NT2/D1 (cell line): ENCODE data around the gene KRT81.

Source experiments
- DNase-seq: peaks from one replicate; pipeline ENCODE4 v3.0.0-alpha.2; 2011; ENCODE audit warnings: low read depth, low spot score
- H3K27me3 ChIP-seq: 2 replicates; pipeline ENCODE4 v1.6.0; 2011; ENCODE audit warnings: mild to moderate bottlenecking; ENCODE audit not compliant: insufficient read length, insufficient read depth
- H3K36me3 ChIP-seq: 2 replicates; pipeline ENCODE4 v1.6.1; 2011; ENCODE audit warnings: mild to moderate bottlenecking, low read length, mixed read lengths; ENCODE audit not compliant: insufficient read depth, insufficient read length
- H3K4me1 ChIP-seq: 2 replicates; pipeline ENCODE4 v1.5.1; 2011; ENCODE audit not compliant: insufficient read depth, insufficient read length
- H3K4me3 ChIP-seq: 2 replicates; pipeline ENCODE4 v1.5.1; 2011; ENCODE audit warnings: low read depth; ENCODE audit not compliant: insufficient read length
- H3K9ac ChIP-seq: 2 replicates; pipeline ENCODE4 v1.6.0; 2011; ENCODE audit warnings: low read depth; ENCODE audit not compliant: insufficient read length
- H3K9me3 ChIP-seq: 2 replicates; pipeline ENCODE4 v1.5.1; 2011; ENCODE audit warnings: mild to moderate bottlenecking, low read length; ENCODE audit not compliant: insufficient read depth
- SUZ12 ChIP-seq: IDR thresholded peaks from 2 replicates; pipeline ENCODE4 v1.6.1; 2011; ENCODE audit not compliant: insufficient read length, insufficient read depth; ENCODE audit errors: extremely low read depth
- YY1 ChIP-seq: IDR thresholded peaks from 2 replicates; pipeline ENCODE4 v1.6.1; 2011; ENCODE audit not compliant: insufficient read length, insufficient read depth
- ZNF274 ChIP-seq: IDR thresholded peaks from 2 replicates; pipeline ENCODE4 v1.6.1; 2011; ENCODE audit warnings: mild to moderate bottlenecking, low read depth, low read length

KRT81 gene

GRCh38 chr12:52279422-52280318, 11.7 kb downstream of the KRT81 start:
- peaks cover 16% of the 10 kb centered on the region for H3K27me3 ChIP-seq
- H3K36me3 ChIP-seq: no peaks in the 10 kb centered on the region
- TF ChIP-seq ZNF274: no peak
- TF ChIP-seq YY1: no peak
- no peak for TF ChIP-seq SUZ12
- no peak overlapping the region for H3K9ac ChIP-seq
- no peak for DNase-seq
- H3K9me3 ChIP-seq: no peaks in the 10 kb centered on the region
- no peak overlapping the region for H3K4me3 ChIP-seq
- H3K4me1 ChIP-seq: peaks cover 6% of the 10 kb centered on the region

DNA sequence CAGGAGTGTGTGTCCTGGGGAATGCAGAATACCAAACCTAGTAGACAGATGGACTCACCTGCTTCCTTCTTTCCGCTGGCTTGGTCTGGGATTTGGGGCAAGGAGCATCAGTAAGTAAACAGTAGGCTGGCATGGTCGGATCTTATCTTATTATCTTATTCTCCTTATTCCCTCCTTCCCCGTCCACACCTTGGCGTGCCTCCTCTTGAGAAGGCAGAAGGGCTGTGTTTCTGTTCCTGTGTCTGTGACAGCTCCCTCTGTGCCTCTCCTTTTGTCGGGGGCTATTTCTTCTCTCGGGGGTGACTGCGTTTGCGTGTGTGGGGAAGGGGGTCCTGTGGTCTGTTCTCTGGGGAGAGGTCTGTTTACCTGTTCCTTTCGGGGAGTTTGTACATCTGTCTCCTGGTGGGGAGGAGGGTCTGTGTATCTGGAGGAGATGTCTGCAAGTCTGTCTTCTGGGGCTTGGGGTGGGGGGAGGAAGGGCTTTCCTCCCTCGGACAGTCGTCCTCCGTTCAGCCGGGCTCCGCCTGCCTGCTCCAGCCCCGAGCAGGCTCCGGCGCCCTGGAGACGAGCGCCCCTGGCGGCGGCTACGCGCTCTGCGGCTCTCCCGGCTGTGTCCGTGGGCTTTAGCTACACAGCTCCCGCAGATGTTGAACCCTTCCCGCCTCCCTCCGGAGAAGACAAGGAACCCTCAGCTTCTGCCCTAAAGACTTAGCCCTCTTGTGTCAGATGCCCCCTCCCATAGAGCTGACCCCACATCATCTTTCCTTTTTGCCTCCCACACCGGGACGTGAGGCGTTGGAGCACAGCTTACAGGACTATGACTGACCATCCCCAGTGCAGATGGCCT, 12.5 kb downstream of the KRT81 start:
- peak overlapping the region; percentile 28 for H3K9ac ChIP-seq
- peaks cover 6% of the 10 kb centered on the region for H3K4me1 ChIP-seq
- H3K36me3 ChIP-seq: no peaks in the 10 kb centered on the region
- H3K9me3 ChIP-seq: no peaks in the 10 kb centered on the region
- H3K4me3 ChIP-seq: no peak overlapping the region
- H3K27me3 ChIP-seq: peaks cover 16% of the 10 kb centered on the region
- DNase-seq: peak; percentile 54
- TF ChIP-seq SUZ12: no peak
- no peak for TF ChIP-seq YY1
- no peak for TF ChIP-seq ZNF274

DNA sequence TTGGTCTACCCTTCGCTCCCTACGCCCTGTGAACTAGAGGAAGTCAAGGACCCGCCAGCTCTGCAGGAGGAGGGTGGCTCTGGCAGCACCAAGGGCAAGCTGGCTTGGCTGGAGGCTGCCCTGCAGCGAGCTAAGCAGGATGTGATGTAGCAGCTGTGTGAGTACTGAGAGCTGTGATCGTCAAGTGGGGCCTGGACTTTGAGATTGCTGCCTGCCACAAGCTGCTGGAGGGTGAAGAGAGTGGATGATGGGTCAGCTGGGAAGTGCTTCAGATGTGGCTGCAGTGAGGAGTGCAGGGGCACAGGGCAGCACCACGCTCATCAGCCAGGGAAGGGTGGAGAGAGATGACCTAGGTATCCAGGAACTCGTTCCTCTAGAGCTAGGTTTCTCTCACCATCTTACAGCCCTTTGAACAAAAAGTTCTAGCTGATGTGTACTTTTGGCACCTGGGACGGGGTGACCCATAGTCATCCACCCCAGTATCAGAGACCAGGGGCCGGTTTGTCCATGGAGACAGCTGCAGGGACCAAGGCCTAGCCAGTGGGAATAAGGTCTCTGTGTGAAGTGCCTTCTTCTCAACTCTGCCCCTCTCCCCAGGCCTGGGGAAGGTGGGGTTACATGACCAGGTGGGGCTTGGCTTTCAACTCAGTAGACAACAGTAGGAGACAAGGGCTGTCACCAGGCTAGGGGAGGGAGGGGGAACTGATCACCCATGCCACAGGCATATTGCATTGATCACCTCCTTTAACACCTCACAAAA, 13.7 kb downstream of the KRT81 start:
- Histone ChIP-seq H3K27me3 (peaks cover 16% of the 10 kb centered on the region), H3K9me3 (no peaks in the 10 kb centered on the region)
- no peak for DNase-seq

DNA sequence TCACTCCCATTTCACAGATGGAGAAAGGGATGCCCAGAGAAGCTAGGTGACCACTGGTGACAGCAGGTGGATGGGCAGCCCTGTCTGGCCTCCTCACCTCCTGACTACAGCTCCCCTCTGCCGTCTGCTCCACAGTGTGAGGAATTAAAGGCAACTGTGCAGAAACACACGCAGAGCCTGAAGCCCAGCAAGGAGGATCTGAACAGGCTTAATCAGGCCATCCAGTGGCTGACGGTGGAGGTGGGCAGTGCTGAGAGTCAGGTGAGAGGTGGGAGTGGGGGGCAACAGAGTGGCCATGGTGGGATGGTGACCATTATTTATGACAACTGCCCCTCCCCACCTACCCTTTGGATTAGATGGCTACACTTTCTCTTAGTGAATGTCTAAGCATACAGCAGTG, 15.6 kb downstream of the KRT81 start:
- no peak for DNase-seq
- H3K9me3 ChIP-seq: no peaks in the 10 kb centered on the region
- H3K36me3 ChIP-seq: no peaks in the 10 kb centered on the region
- H3K27me3 ChIP-seq: peaks cover 16% of the 10 kb centered on the region
- no peak overlapping the region for H3K9ac ChIP-seq
- H3K4me1 ChIP-seq: peaks cover 3% of the 10 kb centered on the region
- no peak for TF ChIP-seq YY1
- TF ChIP-seq SUZ12: no peak
- TF ChIP-seq ZNF274: no peak
- no peak overlapping the region for H3K4me3 ChIP-seq

More for the DNA sequence above, 13.7 kb downstream of the KRT81 start:
- Histone ChIP-seq H3K36me3 (no peaks in the 10 kb centered on the region), H3K4me3 (no peak overlapping the region), H3K4me1 (peaks cover 6% of the 10 kb centered on the region), H3K9ac (no peak overlapping the region)
- TF ChIP-seq YY1 (no peak), SUZ12 (no peak), ZNF274 (no peak)

- Histone ChIP-seq H3K4me1 (peaks cover 3% of the 10 kb centered on the region), H3K27me3 (peaks cover 16% of the 10 kb centered on the region), H3K4me3 (no peak within 1 kb of the TSS), H3K36me3 (no peaks in the 10 kb centered on the region), H3K9me3 (no peaks in the 10 kb centered on the region), H3K9ac (no peak within 1 kb of the TSS)
- TF ChIP-seq SUZ12: no peak
- DNase-seq: no peak
Measured at GRCh38 chr12:52274521-52275120, 16.7 kb downstream of the KRT81 start, which contains the start of gene KRT86. KRT86 (plus strand) TSS chr12:52274645; CDS start chr12:52301917, 27,272 bp downstream.

GRCh38 chr12:52271158-52271557, 20.2 kb downstream of the KRT81 start:
- no peak overlapping the region for H3K4me3 ChIP-seq
- H3K27me3 ChIP-seq: no peaks in the 10 kb centered on the region
- no peak overlapping the region for H3K9ac ChIP-seq
- no peaks in the 10 kb centered on the region for H3K4me1 ChIP-seq
- no peak for DNase-seq
- H3K36me3 ChIP-seq: no peaks in the 10 kb centered on the region
- TF ChIP-seq YY1: no peak
- TF ChIP-seq SUZ12: no peak
- no peak for TF ChIP-seq ZNF274
- H3K9me3 ChIP-seq: no peaks in the 10 kb centered on the region
